Medulla oblongata (tissue), 1 donor: ENCODE measurements around the gene MPL.
"Not testable (repeated sequence)": the region's sequence is repeated elsewhere in the genome, so short reads cannot be mapped to it uniquely, and the experiment has no call there.

Experiments
- DNase-seq: peaks from one replicate; pipeline ENCODE4 v3.0.0-alpha.2; 2015; ENCODE audit errors: extremely low spot score

MPL gene

GRCh38 chr1:43377831-43378230, 40.2 kb downstream of the MPL start:
- DNase-seq: no peak

GRCh38 chr1:43379476-43379875, 41.9 kb downstream of the MPL start:
- no peak for DNase-seq

- peak; percentile 84 for DNase-seq
Measured at GRCh38 chr1:43381612-43382011, 44.0 kb downstream of the MPL start.

- peak; percentile 92 for DNase-seq
Measured at GRCh38 chr1:43382027-43382779, 44.6 kb downstream of the MPL start.

GRCh38 chr1:43383449-43383848, 45.8 kb downstream of the MPL start:
- peak; percentile 84 for DNase-seq

- DNase-seq: no peak
Measured at GRCh38 chr1:43386676-43387075, 49.1 kb downstream of the MPL start.

GRCh38 chr1:43387976-43388599, 50.5 kb downstream of the MPL start:
- no peak for DNase-seq

- DNase-seq: no peak
Measured at GRCh38 chr1:43388613-43389012, 51.0 kb downstream of the MPL start.

- peak; percentile 98 for DNase-seq
Measured at GRCh38 chr1:43389326-43390313, 52.0 kb downstream of the MPL start, which contains the start of the genes MED8 and SZT2. MED8 (minus strand) TSS chr1:43389800; CDS start chr1:43389764, 36 bp downstream. SZT2 (plus strand) TSS chr1:43389899; CDS start chr1:43389969, 70 bp downstream.

GRCh38 chr1:43392702-43393101, 55.1 kb downstream of the MPL start:
- no peak for DNase-seq

- DNase-seq: no peak
Measured at GRCh38 chr1:43395523-43395922, 57.9 kb downstream of the MPL start.

- DNase-seq: no peak
Measured at GRCh38 chr1:43396059-43396458, 58.4 kb downstream of the MPL start.

GRCh38 chr1:43398227-43398626, 60.6 kb downstream of the MPL start:
- DNase-seq: no peak

GRCh38 chr1:43400441-43400840, 62.8 kb downstream of the MPL start:
- not testable (repeated sequence) for DNase-seq

- no peak for DNase-seq
Measured at GRCh38 chr1:43402089-43402865, 64.7 kb downstream of the MPL start.
